Gastroesophageal sphincter (tissue), 3 donors: Measurements from ENCODE around the gene KIAA1614.

Experiments
- POLR2A ChIP-seq, 2 donors: fragments of 450-650 bp; IDR thresholded peaks; one replicate each; pipeline ENCODE4 v1.6.1; 2017; ENCODE audit warnings: antibody characterized with exemption in 2 of 2, mild to moderate bottlenecking in 2 of 2, moderate library complexity in 1 of 2
- POLR2AphosphoS5 ChIP-seq: sonication (generic); formaldehyde crosslinking; IDR thresholded peaks from one replicate; pipeline ENCODE4 v1.6.1; 2017; ENCODE audit warnings: antibody characterized with exemption
- TF ChIP-seq, protein P1 (sequence below), 4 experiments: fragments of 200-600 bp in 2 of 4; fragments of 450-650 bp in 2 of 4; sonication (generic) in 1 of 4; IDR thresholded peaks; one replicate each; pipeline ENCODE4 v1.5.1; 2017 to 2019; ENCODE audit warnings: antibody characterized with exemption in 4 of 4, mild to moderate bottlenecking in 2 of 4, moderate library complexity in 2 of 4

DNA sequence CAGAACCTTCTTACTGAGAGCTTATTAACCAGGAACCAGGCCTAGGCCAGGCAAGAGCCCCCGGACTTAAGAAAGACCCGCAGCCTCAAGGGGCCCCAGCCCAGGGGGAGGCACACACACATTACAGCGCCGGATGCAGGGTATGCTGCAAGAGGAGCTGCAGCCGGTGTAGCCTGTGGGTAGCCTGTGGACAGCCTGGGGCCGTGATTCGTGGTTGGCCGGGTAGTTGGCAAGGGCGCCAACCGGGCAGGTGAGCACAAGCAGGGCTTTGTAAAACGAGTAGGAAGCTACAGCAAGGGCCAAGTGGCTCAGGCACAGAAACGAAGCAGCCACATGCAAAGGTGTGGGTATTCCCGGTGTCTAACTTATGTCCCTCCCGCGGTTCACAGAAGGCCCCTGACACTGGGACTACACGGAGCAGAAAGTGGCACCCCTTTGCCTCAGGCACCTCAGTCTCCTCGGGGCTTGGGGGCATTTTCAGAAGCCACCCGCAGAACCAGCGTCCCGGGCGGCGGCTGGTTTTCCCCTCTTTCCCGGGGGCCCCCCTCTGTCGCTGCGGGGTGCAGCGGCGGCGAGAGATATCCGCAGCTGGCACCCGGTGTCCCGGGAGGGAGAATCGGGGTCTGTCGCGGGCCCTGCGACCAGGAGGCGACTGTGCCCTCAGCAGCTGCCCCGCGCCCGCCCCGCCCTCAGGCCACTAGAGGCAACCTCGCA, 40.8 kb downstream of the KIAA1614 start:
- TF ChIP-seq, protein P1, sequence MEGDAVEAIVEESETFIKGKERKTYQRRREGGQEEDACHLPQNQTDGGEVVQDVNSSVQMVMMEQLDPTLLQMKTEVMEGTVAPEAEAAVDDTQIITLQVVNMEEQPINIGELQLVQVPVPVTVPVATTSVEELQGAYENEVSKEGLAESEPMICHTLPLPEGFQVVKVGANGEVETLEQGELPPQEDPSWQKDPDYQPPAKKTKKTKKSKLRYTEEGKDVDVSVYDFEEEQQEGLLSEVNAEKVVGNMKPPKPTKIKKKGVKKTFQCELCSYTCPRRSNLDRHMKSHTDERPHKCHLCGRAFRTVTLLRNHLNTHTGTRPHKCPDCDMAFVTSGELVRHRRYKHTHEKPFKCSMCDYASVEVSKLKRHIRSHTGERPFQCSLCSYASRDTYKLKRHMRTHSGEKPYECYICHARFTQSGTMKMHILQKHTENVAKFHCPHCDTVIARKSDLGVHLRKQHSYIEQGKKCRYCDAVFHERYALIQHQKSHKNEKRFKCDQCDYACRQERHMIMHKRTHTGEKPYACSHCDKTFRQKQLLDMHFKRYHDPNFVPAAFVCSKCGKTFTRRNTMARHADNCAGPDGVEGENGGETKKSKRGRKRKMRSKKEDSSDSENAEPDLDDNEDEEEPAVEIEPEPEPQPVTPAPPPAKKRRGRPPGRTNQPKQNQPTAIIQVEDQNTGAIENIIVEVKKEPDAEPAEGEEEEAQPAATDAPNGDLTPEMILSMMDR (IDR thresholded peaks at IDR 0.05), result no peak
- TF ChIP-seq POLR2A (IDR thresholded peaks at IDR 0.05), result no peak
- TF ChIP-seq POLR2AphosphoS5, result no peak
